GM12878 (cell line): ENCODE measurements around the gene DNAH11. TPM values are rescaled to one million over a fixed set of nuclear protein-coding genes. Genes with fewer than 3 reads are reported as not detected.
A peak's percentile ranks its signal among the peaks of the same experiment; 100 is the strongest.

Source experiments
- ATAC-seq: fragments of 200-7000 bp; cut with Tn5 transposase; 3 replicates; pipeline ENCODE4 v1.9.1; 2020; ENCODE audit warnings: mild to moderate bottlenecking, moderate library complexity
- BruUV-seq: library from RNA; stranded (reverse); fragments of 400-500 nt; replicated peaks from 2 replicates; lab custom pipeline; 2021; lab: Mats Ljungman, UMichigan
- CTCF ChIA-PET: fragments of 300-600 bp; sonication (Branson Sonifier 250); formaldehyde crosslinking; extraction: SDS; loops from one replicate; lab custom pipeline; 2021; ENCODE audit warnings: inconsistent platforms; lab: Yijun Ruan, JAX
- POLR2A ChIA-PET: fragments of 350-600 bp; formaldehyde crosslinking; extraction: SDS; loops from one replicate; lab custom pipeline; 2021; ENCODE audit warnings: inconsistent platforms; lab: Charles Lee
- RAD21 ChIA-PET: fragments of 300-600 bp; sonication (Branson Sonifier 250); formaldehyde crosslinking; loops from one replicate; lab custom pipeline; 2023; ENCODE audit warnings: antibody characterized with exemption; ENCODE audit not compliant: unreplicated experiment; lab: Charles Lee
- SMC1A ChIA-PET: fragments of 300-600 bp; sonication (Branson Sonifier 250); formaldehyde crosslinking; loops from one replicate; lab custom pipeline; 2023; ENCODE audit not compliant: unreplicated experiment, uncharacterized antibody; lab: Charles Lee
- DNase-seq: peaks from one replicate; pipeline ENCODE4 v3.0.0-alpha.2; 2011; ENCODE audit warnings: low read depth, low spot score
- FAIRE-seq: peaks from 3 replicates; lab custom pipeline; 2011; peaks lifted over from hg19 to GRCh38; lab: Jason Lieb, UNC
- H2AFZ ChIP-seq: 2 replicates; pipeline ENCODE4 v1.6.0; 2011; ENCODE audit warnings: low read depth, low read length, control low read depth; ENCODE audit not compliant: control insufficient read depth
- H3K27ac ChIP-seq: 2 replicates; pipeline ENCODE4 v1.5.1; 2011; ENCODE audit warnings: control low read depth; ENCODE audit not compliant: control insufficient read depth, insufficient read depth
- H3K27me3 ChIP-seq, 2 experiments: replicated peaks in 1 of 2; 2 replicates each; pipeline versions ENCODE4 v1.6.0 to v1.6.1; 2011; ENCODE audit warnings: low read length in 1 of 2; ENCODE audit not compliant: control insufficient read depth in 2 of 2, insufficient read depth in 2 of 2
- H3K36me3 ChIP-seq, 2 experiments: 2 replicates each; pipeline ENCODE4 v1.5.1; 2011; ENCODE audit warnings: low read length in 1 of 2; ENCODE audit not compliant: control insufficient read depth in 2 of 2, insufficient read depth in 2 of 2
- H3K4me1 ChIP-seq: 2 replicates; pipeline ENCODE4 v1.6.1; 2011; ENCODE audit warnings: mild to moderate bottlenecking, low read length, moderate library complexity, mixed read lengths; ENCODE audit not compliant: control insufficient read depth, insufficient read depth
- H3K4me2 ChIP-seq: 2 replicates; pipeline ENCODE4 v1.6.0; 2011; ENCODE audit warnings: control low read depth; ENCODE audit not compliant: control insufficient read depth, insufficient read depth
- H3K4me3 ChIP-seq: fragments of 200-600 bp; sonication (generic); 2 replicates; pipeline ENCODE4 v1.5.1; 2016
- H3K79me2 ChIP-seq: 2 replicates; pipeline ENCODE4 v1.6.0; 2011; ENCODE audit warnings: low read length; ENCODE audit not compliant: control insufficient read depth, insufficient read depth
- H3K9ac ChIP-seq: 2 replicates; pipeline ENCODE4 v1.8.0; 2011; ENCODE audit warnings: low read length, control low read depth, mixed read lengths; ENCODE audit not compliant: control insufficient read depth, insufficient read depth
- H3K9me3 ChIP-seq: replicated peaks from 3 replicates; pipeline ENCODE4 v1.5.1; 2011; ENCODE audit warnings: mild to moderate bottlenecking, low read length; ENCODE audit not compliant: control insufficient read depth, insufficient read depth
- H4K20me1 ChIP-seq: 2 replicates; pipeline ENCODE4 v1.6.0; 2011; ENCODE audit not compliant: control insufficient read depth, insufficient read depth
- ASH2L ChIP-seq: fragments of 300-600, 200-600 bp; sonication (generic); IDR thresholded peaks from 2 replicates; pipeline ENCODE4 v1.6.1; 2017; ENCODE audit warnings: low read depth, mild to moderate bottlenecking, borderline replicate concordance
- ATF2 ChIP-seq: IDR thresholded peaks from 2 replicates; pipeline ENCODE4 v1.6.1; 2012; ENCODE audit warnings: low read length, inconsistent platforms
- BRCA1 ChIP-seq: IDR thresholded peaks from 2 replicates; pipeline ENCODE4 v1.6.1; 2011; ENCODE audit warnings: low read depth, low read length, improper control_type of control experiment
- CEBPZ ChIP-seq: fragments of 150-350 bp; IDR thresholded peaks from 2 replicates; pipeline ENCODE4 v1.6.1; 2016; ENCODE audit warnings: low read depth, low read length
- EED ChIP-seq: sonication (generic); IDR thresholded peaks from 2 replicates; pipeline ENCODE4 v1.6.1; 2016; ENCODE audit warnings: antibody characterized with exemption, low read depth
- MEF2B ChIP-seq: fragments of 450-650 bp; IDR thresholded peaks from 2 replicates; pipeline ENCODE4 v1.6.1; 2018; ENCODE audit warnings: mild to moderate bottlenecking, moderate library complexity; ENCODE audit not compliant: partially characterized antibody, poor library complexity, severe bottlenecking
- PAX8 ChIP-seq: fragments of 450-650 bp; IDR thresholded peaks from 2 replicates; pipeline ENCODE4 v1.6.1; 2017; ENCODE audit warnings: mild to moderate bottlenecking, moderate library complexity
- POLR2A ChIP-seq: IDR thresholded peaks from 2 replicates; pipeline ENCODE4 v1.6.1; 2011; ENCODE audit warnings: low read depth, mild to moderate bottlenecking, low read length
- POLR2AphosphoS2 ChIP-seq: IDR thresholded peaks from 2 replicates; pipeline ENCODE4 v1.6.1; 2011; ENCODE audit warnings: low read depth, mild to moderate bottlenecking, low read length, improper control_type of control experiment, moderate library complexity
- POLR2AphosphoS5 ChIP-seq: IDR thresholded peaks from 2 replicates; pipeline ENCODE4 v1.6.1; 2011; ENCODE audit warnings: mild to moderate bottlenecking, low read length, inconsistent platforms
- RUNX3 ChIP-seq: IDR thresholded peaks from 2 replicates; pipeline ENCODE4 v1.6.1; 2012; ENCODE audit warnings: low read length, inconsistent platforms
- SMC3 ChIP-seq: IDR thresholded peaks from 2 replicates; pipeline ENCODE4 v1.6.1; 2011; ENCODE audit warnings: low read length, improper control_type of control experiment, borderline replicate concordance
- SPI1 ChIP-seq: IDR thresholded peaks from 2 replicates; pipeline ENCODE4 v1.6.1; 2011; ENCODE audit warnings: low read depth, mild to moderate bottlenecking, low read length, moderate library complexity, borderline replicate concordance; ENCODE audit not compliant: insufficient read depth
- SUZ12 ChIP-seq: fragments of 200-600 bp; sonication (generic); IDR thresholded peaks from one replicate; pipeline ENCODE4 v1.6.1; 2018; ENCODE audit warnings: antibody characterized with exemption, mild to moderate bottlenecking; ENCODE audit not compliant: unreplicated experiment
- TCF12 ChIP-seq: IDR thresholded peaks from 2 replicates; pipeline ENCODE4 v1.6.1; 2011; ENCODE audit warnings: low read depth, mild to moderate bottlenecking, low read length
- ZNF592 ChIP-seq: fragments of 450-650 bp; IDR thresholded peaks from 2 replicates; pipeline ENCODE4 v1.6.1; 2017; ENCODE audit warnings: mild to moderate bottlenecking, moderate library complexity
- ZZZ3 ChIP-seq: IDR thresholded peaks from 2 replicates; pipeline ENCODE4 v1.6.1; 2011; ENCODE audit warnings: low read depth; ENCODE audit not compliant: control insufficient read depth, insufficient read length
- WGBS: methylation state at CpG from one replicate; pipeline ENCODE4 v1.1.6; 2016; ENCODE audit warnings: low lambda C conversion rate; ENCODE audit not compliant: insufficient replicate concordance, insufficient coverage; ENCODE audit errors: missing lambda C conversion rate; 5-methylcytosine and 5-hydroxymethylcytosine counted together
- in situ Hi-C: fragments of 300-500 bp; cut with MboI; formaldehyde crosslinking; loops from 9 replicates; pipeline ENCODE4 v1.14.3; 2018; ENCODE audit warnings: mixed read lengths
- intact Hi-C: fragments of 100-400 bp; cut with micrococcal nuclease; formaldehyde crosslinking; loops from one replicate; pipeline ENCODE4 v1.14.2; 2022; ENCODE audit not compliant: unreplicated experiment
- polyA plus RNA-seq, 11 experiments: library from polyadenylated mRNA; depleted of rRNA in 4 of 11; unstranded in 6 of 11; stranded (reverse) in 5 of 11; fragments of >200 nt; fragmentation: Nextera tagmentation in 4 of 11; fragmentation: Illumina TruSeq in 1 of 11; extraction: Ambion mirVana in 4 of 11; extraction: Trizol in 1 of 11; gene quantifications; 1 replicate in 1 of 11; 2 replicates in 10 of 11; pipeline versions ENCODE4 v1.2.1 to v1.2.3, GENCODE V29; 2011 to 2016; ENCODE audit warnings: inconsistent platforms in 2 of 11, missing spikeins in 2 of 11, low read depth in 1 of 11
- total RNA-seq, 4 experiments: library from RNA; depleted of rRNA in 3 of 4; stranded (reverse); fragments of >200 nt in 3 of 4; fragmentation: Illumina TruSeq in 1 of 4; extraction: Trizol in 1 of 4; gene quantifications; 2 replicates each; pipeline versions ENCODE4 v1.2.1 to v1.2.3, GENCODE V29; 2013 to 2021

DNAH11 gene
- total and polyA plus RNA-seq, 10 of the 15 experiments (the other 5 are each of a cell fraction or from before 2014, with no cell fraction given): 0.03 to 0.56 (median 0.10) TPM

- ChIA-PET SMC1A (no interaction called here), CTCF (interaction anchor here (1.4 kb wide), 1 partner anchor 10 kb away, joined by 5 read pairs; no protein-coding TSS in a partner anchor), RAD21 (interaction anchor here (0.6 kb wide), 1 partner anchor 359 kb away, joined by 4 read pairs; no protein-coding TSS in a partner anchor), POLR2A (no interaction called here)
- H3K27ac ChIP-seq: peak overlapping the region; percentile 13; the same call in 1 of the 2 replicates
- no peaks in the 10 kb centered on the region for H3K27me3 ChIP-seq
- in situ Hi-C loops: no loop called here
- H3K4me3 ChIP-seq: no peak overlapping the region
- H3K9ac ChIP-seq: no peak overlapping the region
- DNase-seq (peak; percentile 23), ATAC-seq (peak; percentile 81), FAIRE-seq (no peak)
- H3K4me1 ChIP-seq: no peaks in the 10 kb centered on the region
- no peaks in the 10 kb centered on the region; the same call in 1 of the 3 replicates for H3K9me3 ChIP-seq
- BruUV-seq: no TSS peak
- peak overlapping the region; percentile 19; the same call in 1 of the 2 replicates for H2AFZ ChIP-seq
- intact Hi-C loops: loop anchor here (10.0 kb wide), 1 partner anchor 185 kb away; no protein-coding TSS in a partner anchor
- H3K79me2 ChIP-seq: no peaks in the 10 kb centered on the region
- H3K36me3 ChIP-seq: no peaks in the 10 kb centered on the region
- H3K4me2 ChIP-seq: peak overlapping the region; percentile 19; the same call in 1 of the 2 replicates
- no peaks in the 10 kb centered on the region for H4K20me1 ChIP-seq
- WGBS: 7% methylated on average over 4 of the region's 4 CpGs
- TF ChIP-seq SPI1 (no peak), PAX8 (no peak), TCF12 (no peak), ATF2 (0 out of 2 replicates have a peak, but pooled peaks have one; percentile 39), POLR2AphosphoS2 (no peak), CEBPZ (no peak), ASH2L (no peak), MEF2B (peak; percentile 54), POLR2AphosphoS5 (no peak), ZZZ3 (no peak), SUZ12 (no peak), SMC3 (no peak), POLR2A (no peak), BRCA1 (no peak), RUNX3 (peak; percentile 62; the same call in 1 of the 2 replicates), ZNF592 (no peak), EED (no peak)
Measured at GRCh38 chr7:21580073-21580521, 37.3 kb downstream of the DNAH11 start.
